H1 (cell line): ENCODE data around the gene TSPEAR. TPM values are rescaled to one million over a fixed set of nuclear protein-coding genes. Genes with fewer than 3 reads are reported as not detected.

Source experiments
- ATF2 ChIP-seq: IDR thresholded peaks from 2 replicates; pipeline ENCODE4 v1.6.1; 2012; ENCODE audit warnings: low read length, inconsistent platforms
- ATF3 ChIP-seq: IDR thresholded peaks from 2 replicates; pipeline ENCODE4 v1.6.1; 2011; ENCODE audit warnings: low read depth, mild to moderate bottlenecking, low read length; ENCODE audit not compliant: insufficient read depth
- BCL11A ChIP-seq, 2 experiments: IDR thresholded peaks; one replicate each; pipeline ENCODE4 v1.6.1; 2011; ENCODE audit warnings: low read depth in 2 of 2, low read length in 2 of 2, mild to moderate bottlenecking in 2 of 2
- CBX5 ChIP-seq: fragments of 300-800, 300-1000 bp; sonication (generic); IDR thresholded peaks from 2 replicates; pipeline ENCODE4 v1.7.1; 2016; ENCODE audit warnings: antibody characterized with exemption, low read length, low read depth
- CBX8 ChIP-seq: fragments of 300-800, 300-1000 bp; sonication (generic); IDR thresholded peaks from 2 replicates; pipeline ENCODE4 v1.7.1; 2016; ENCODE audit warnings: low read depth, low read length, borderline replicate concordance
- CEBPB ChIP-seq: IDR thresholded peaks from 2 replicates; pipeline ENCODE4 v1.6.1; 2012; ENCODE audit warnings: low read depth, low read length
- CHD1 ChIP-seq: IDR thresholded peaks from 2 replicates; pipeline ENCODE4 v1.6.1; 2012; ENCODE audit warnings: low read depth, low read length, improper control_type of control experiment
- CREB1 ChIP-seq: IDR thresholded peaks from 2 replicates; pipeline ENCODE4 v1.6.1; 2012; ENCODE audit warnings: inconsistent platforms
- FOSL1 ChIP-seq: IDR thresholded peaks from 2 replicates; pipeline ENCODE4 v1.6.1; 2011; ENCODE audit warnings: mild to moderate bottlenecking, low read depth, low read length, moderate library complexity; ENCODE audit not compliant: insufficient read depth
- GTF2F1 ChIP-seq: IDR thresholded peaks from 2 replicates; pipeline ENCODE4 v1.6.1; 2012; ENCODE audit warnings: low read depth, low read length, improper control_type of control experiment, borderline replicate concordance
- HDAC2 ChIP-seq, 2 experiments: fragments of 300-600 bp in 1 of 2; sonication (generic) in 1 of 2; IDR thresholded peaks; 2 replicates each; pipeline ENCODE4 v1.6.1; 2011 to 2012; ENCODE audit warnings: low read depth in 2 of 2, low read length in 2 of 2, mild to moderate bottlenecking in 2 of 2, moderate library complexity in 2 of 2, borderline replicate concordance in 1 of 2, inconsistent platforms in 1 of 2
- JUND ChIP-seq: IDR thresholded peaks from 2 replicates; pipeline ENCODE4 v1.6.1; 2011; ENCODE audit warnings: mild to moderate bottlenecking, improper control_type of control experiment, low read length
- KDM5A ChIP-seq: fragments of 200-600 bp; IDR thresholded peaks from 2 replicates; pipeline ENCODE4 v1.7.1; 2012; ENCODE audit warnings: mild to moderate bottlenecking, low read length, inconsistent platforms, mixed read lengths
- MAFK ChIP-seq: IDR thresholded peaks from 2 replicates; pipeline ENCODE4 v1.6.1; 2012; ENCODE audit warnings: low read depth, mild to moderate bottlenecking, improper control_type of control experiment, low read length
- MAX ChIP-seq: IDR thresholded peaks from 2 replicates; pipeline ENCODE4 v1.6.1; 2012; ENCODE audit warnings: inconsistent platforms
- RAD21 ChIP-seq, 2 experiments: IDR thresholded peaks in 1 of 2; conservative IDR thresholded peaks in 1 of 2; 2 replicates each; pipeline ENCODE4 v1.6.1; 2011; ENCODE audit warnings: low read depth in 2 of 2, low read length in 2 of 2, improper control_type of control experiment in 1 of 2, inconsistent platforms in 1 of 2, mild to moderate bottlenecking in 1 of 2, moderate library complexity in 1 of 2
- RNF2 ChIP-seq: fragments of 200-900, 300-1000 bp; sonication (generic); IDR thresholded peaks from 2 replicates; pipeline ENCODE4 v1.7.1; 2016; ENCODE audit warnings: borderline replicate concordance, low read depth, mild to moderate bottlenecking, antibody characterized with exemption, low read length; ENCODE audit not compliant: poor library complexity, severe bottlenecking; ENCODE audit errors: missing control alignments
- RXRA ChIP-seq: IDR thresholded peaks from 2 replicates; pipeline ENCODE4 v1.6.1; 2011; ENCODE audit warnings: low read depth, mild to moderate bottlenecking, low read length, moderate library complexity; ENCODE audit not compliant: insufficient read depth
- SP1 ChIP-seq: IDR thresholded peaks from 2 replicates; pipeline ENCODE4 v1.6.1; 2011; ENCODE audit warnings: low read depth, low read length
- TAF1 ChIP-seq: IDR thresholded peaks from 2 replicates; pipeline ENCODE4 v1.6.1; 2011; ENCODE audit warnings: mild to moderate bottlenecking, low read depth, low read length
- polyA plus RNA-seq, 7 experiments: library from polyadenylated mRNA; depleted of rRNA in 3 of 7; stranded (reverse) in 5 of 7; unstranded in 2 of 7; fragments of >200 nt in 5 of 7; fragments of 200-250 nt in 2 of 7; gene quantifications; 1 replicate in 5 of 7; 2 replicates in 1 of 7; 4 replicates in 1 of 7; pipeline versions ENCODE4 v1.2.1 to v1.2.3, GENCODE V29; 2011 to 2013; ENCODE audit warnings: missing spikeins in 2 of 7, mixed read lengths in 2 of 7
- total RNA-seq: library from RNA; stranded (reverse); fragmentation: NEBNext Ultra II Directional; extraction: Animal tissue kit (Norgen Biotek cat#: 25700); gene quantifications from 2 replicates; pipeline ENCODE4 v1.2.1, GENCODE V29; 2021

The TSPEAR gene
- total and polyA plus RNA-seq, 2 of the 8 experiments (the other 6 are each of a cell fraction or from before 2014, with no cell fraction given): 0.58 to 0.89 TPM

- TF ChIP-seq KDM5A (no peak), GTF2F1 (no peak), RXRA (no peak), RAD21 (IDR thresholded peaks at IDR 0.05 in 1 of 2, conservative IDR thresholded peaks at IDR 0.05 in 1 of 2; ENCODE audit: low read depth in 2 of 2, low read length in 2 of 2) (peak; percentile 20 to 35; a peak in 3 of 4 replicates), MAX (peak; percentile 58), JUND (no peak), CEBPB (no peak), RNF2 (no peak), BCL11A (IDR thresholded peaks at IDR 0.05; ENCODE audit: low read depth in 2 of 2, low read length in 2 of 2) (no peak), SP1 (peak; percentile 79; the same call in 1 of the 2 replicates), ATF3 (no peak), FOSL1 (no peak), ATF2 (no peak), CBX8 (no peak), CBX5 (no peak), TAF1 (peak; percentile 81), CREB1 (0 out of 2 replicates have a peak, but pooled peaks have one; percentile 9), MAFK (no peak), HDAC2 (IDR thresholded peaks at IDR 0.05; ENCODE audit: borderline replicate concordance in 1 of 2, low read depth in 2 of 2, low read length in 2 of 2) (no peak), CHD1 (no peak)
- TF ChIP-seq, all 59 proteins: peak for 16
Measured at GRCh38 chr21:44485254-44485793, 226.0 kb downstream of the TSPEAR start (continued).
